GM20431 (cell line): ENCODE data around the gene CLDN34.

Source experiments
- in situ Hi-C: fragments of 300-500 bp; cut with MseI, MboI; formaldehyde crosslinking; loops from one replicate; pipeline ENCODE4 v1.15.0; 2020; ENCODE audit warnings: low sequenced_read_pairs; ENCODE audit not compliant: unreplicated experiment

The CLDN34 gene

GRCh38 chrX:10014462-10015354, 47.5 kb downstream of the CLDN34 start:
- in situ Hi-C loops = loop anchor here (25.0 kb wide), 1 partner anchor 98 kb away; no protein-coding TSS in a partner anchor

DNA sequence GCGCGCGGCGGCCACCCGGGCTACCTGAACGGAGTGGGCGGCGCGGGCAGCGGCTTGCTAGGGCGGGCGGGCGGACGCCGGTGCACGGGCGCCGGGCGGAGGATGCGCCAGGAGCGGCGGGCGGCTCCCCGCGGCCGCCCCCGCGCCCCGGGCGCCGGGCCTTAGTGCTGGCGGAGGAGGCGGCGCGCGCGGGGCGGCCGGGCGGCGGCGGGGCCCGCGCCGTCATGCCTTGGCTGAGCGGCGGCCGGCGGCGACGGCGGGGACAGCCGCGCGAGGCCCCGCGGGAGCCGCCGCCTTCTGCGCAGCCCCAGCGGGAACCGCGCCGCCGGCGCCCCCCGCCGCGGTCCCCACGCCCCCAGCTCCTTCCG, 48.2 kb downstream of the CLDN34 start:
- in situ Hi-C loops = loop anchor here (25.0 kb wide), 1 partner anchor 97 kb away; no protein-coding TSS in a partner anchor

DNA sequence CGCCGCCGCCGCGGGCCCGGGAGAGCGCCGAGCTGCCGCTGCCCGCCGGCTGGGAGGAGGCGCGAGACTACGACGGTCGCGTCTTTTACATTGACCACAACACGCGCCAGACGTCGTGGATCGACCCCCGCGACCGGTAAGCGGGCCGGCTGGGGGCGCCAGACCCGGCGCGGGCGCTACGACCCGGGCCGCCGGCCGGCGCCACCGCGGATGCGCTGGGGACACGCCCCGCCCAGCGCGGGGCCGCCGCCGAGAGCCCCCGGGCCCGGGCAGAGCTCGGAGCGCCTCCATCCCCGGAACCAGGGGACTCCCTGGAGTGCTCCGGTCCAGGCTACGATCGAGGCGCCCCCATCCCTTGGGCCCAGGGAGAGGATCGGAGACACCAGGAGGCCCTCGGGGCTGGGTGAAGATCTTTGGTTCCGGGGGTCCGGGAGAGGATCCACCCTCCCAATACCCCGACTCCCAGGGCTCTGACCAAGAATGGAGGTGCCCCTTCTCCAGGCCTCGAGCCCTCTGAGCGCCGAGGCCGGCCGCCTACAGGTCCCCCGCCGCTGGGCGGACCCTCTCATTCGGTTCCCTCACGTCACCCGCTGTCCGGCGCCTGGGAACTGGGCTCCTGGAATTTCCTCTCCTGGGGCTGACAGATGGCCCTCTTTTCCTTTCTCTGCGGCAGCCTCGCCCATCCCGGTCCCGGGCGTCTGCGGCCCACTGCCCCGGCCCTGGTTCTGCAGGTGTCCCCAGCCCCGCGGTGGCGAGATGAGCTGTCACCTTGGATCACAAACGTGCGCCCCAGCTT, 48.8 kb downstream of the CLDN34 start:
- in situ Hi-C loops = loop anchor here (25.0 kb wide), 1 partner anchor 96 kb away; no protein-coding TSS in a partner anchor

DNA sequence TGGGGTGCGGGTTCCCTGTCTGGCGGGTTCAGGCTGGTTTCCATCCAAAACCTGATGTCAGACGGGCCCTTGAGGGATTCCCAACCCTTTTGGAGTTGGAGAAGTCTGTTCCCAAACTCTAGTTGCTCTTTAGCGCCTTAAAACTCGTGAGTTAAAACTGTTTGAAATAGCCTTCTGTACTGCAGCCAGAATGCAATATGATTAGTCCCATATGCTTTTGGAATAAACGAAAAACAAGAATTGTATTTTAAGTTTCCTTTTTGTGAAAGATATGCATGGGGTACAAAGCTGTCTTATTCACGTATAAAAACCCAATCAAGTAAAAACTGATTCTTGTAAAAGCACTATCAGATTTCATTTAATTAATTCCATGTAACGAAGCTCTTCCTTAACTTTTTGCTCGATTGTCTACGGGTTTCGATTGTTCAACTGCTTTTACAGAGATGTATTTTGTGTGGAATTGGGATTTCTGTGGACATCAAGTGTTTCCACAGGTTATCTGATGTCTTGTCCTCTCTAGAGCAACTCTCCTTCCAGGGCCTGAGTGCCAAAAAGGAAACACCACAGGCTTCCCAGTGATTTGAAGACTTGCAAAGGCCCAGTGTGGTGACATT, 49.5 kb downstream of the CLDN34 start:
- in situ Hi-C loops = loop anchor here (25.0 kb wide), 1 partner anchor 96 kb away; no protein-coding TSS in a partner anchor

GRCh38 chrX:10017872-10018271, 50.7 kb downstream of the CLDN34 start:
- in situ Hi-C loops = loop anchor here (25.0 kb wide), 1 partner anchor 94 kb away; no protein-coding TSS in a partner anchor
